Limb (tissue), 2 donors: ENCODE results near the gene SPTSSB.
A peak's percentile ranks its signal among the peaks of the same experiment; 100 is the strongest.

Source experiments
- DNase-seq, 2 donors: peaks; one replicate each; pipeline ENCODE4 v3.0.0-alpha.2; 2016; ENCODE audit errors: extremely low spot score in 2 of 2

Gene SPTSSB

DNA sequence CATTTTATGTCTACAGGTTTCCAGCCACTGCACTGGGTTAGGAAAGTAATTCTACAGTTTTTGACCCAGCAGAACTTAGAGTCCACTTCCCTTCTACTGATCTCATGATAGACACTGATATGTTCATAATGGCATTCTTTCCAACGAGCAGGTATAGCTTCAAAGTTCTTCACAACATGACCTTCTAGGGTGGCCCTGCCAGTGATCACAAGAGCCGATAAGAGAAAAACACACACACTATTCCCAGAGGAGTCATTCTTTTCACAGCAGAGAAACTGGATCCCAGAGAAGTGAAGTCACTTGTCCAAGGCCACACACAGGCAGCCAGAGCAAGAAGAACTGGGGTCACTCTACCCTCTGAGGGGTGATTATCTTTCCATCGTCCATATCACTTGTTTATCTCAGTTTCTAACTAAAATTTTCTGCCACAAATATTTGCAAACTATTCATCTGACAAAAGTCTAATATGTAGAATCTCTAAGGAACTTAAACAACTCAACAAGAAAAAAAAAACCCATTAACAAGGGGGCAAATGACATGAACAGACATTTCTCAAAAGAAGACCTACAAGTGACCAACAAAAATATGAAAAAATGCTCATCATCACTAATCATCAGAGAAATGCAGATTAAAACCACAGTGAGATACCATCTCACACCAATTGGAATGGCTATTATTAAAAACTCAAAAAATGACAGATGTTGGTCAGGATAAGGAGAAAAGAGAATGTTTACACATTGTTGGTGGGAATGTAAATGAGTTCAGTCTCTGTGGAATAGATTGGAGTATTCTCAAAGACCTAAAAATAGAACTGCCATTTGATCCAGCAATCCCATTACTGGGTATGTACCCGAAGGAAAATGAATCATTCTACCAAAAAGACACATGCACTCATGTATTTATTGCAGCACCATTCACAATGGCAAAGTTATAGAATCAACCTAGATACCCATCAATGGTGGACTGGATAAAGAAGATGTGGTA, 31.5 kb downstream of the SPTSSB start:
- DNase-seq, result no peak

DNA sequence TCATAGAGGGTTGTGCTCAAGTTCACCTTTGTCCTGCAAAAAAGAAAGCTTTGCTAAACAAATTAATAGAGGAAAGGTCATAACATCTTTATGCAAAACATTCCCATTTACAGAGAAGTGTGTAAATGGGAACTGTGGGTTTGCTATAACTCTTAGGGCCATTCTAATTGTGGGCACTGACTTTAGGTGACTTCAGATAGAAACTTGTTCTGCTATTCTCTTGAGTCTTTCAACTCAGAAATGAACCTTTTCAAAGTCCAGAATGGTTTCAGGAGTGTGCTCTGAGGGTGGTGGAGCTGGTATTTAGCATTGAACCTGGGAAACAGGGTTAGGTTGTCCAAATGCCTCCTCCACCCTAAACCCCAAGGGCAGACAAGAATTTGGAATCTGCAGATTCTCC, 34.0 kb downstream of the SPTSSB start:
- DNase-seq, result no peak

DNA sequence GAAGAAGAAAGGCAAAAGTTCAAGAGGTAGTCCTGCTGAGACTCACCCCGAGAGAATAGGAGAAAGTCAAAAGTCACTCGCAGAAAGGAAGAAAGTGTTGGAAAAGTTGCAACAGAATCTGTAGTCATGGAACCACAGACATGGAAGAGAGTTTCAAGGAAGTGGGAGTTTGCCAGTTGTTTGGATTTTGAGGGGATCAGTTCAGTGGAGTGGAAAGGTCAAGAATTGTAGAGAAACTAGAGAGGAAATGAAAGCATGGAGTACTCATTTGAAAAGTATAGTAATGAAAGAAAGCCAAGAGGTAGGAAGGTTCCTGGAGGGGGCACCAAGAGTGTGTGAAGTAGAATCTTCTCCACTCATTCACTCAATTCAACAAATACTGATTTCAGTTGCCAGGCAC, 34.7 kb downstream of the SPTSSB start:
- DNase-seq, result no peak

DNA sequence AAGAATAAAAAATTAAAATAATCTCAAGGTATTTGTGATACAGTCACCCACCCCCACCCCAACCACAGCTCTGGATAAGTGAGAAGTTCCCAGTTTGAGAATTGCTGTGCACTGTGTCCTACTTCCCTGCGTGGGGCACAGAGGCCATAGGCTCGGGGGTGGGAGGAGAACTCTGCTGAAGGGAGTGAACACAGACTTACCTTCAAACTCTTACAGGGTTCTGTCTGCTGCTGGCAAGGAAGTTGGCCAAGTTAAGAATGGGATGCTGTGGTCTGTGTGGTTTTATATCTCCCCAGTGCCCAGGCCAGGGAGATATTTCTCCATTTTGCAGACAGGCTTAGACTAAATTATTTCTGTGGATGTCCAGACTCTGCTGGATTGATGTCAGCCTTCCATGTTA, 37.6 kb downstream of the SPTSSB start:
- DNase-seq, result no peak

DNA sequence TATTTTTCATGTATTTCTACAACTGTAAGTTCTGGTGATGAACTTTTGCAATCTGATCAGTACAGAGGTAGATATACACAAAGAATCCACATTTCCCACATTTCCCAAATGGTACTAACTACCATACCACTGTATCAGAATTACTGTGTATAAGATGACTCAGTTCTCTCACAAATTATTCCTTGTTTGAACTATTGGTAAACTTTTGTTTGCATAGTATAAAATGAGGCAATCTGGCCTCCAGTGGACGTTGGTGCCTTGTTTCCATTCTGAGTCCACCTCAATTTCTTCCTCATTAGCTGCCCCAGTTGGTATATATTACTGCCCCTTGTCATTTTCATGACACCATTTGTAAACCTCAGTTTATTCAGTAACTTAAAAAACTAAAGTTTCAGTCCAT, 38.5 kb downstream of the SPTSSB start:
- DNase-seq, result no peak

DNA sequence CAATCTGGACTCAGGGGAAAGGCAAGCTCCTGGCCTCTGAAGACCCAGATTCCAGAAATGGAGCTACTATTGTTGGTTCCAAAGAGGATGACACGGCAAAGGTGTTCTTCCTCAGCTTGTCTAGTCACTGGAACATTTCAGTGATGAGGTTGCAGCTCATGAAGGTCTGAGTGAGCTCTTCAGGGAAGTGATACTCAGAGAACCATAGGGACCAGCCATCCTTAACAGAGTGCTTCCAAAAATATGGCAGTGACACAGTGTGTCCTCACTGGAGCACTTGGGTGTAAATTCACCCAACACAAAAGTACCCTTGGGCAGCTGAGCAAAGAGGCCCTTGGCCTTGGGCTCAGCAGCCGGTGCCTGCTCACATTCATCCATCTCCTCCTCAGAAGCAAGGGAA, 46.3 kb downstream of the SPTSSB start:
- no peak for DNase-seq

DNA sequence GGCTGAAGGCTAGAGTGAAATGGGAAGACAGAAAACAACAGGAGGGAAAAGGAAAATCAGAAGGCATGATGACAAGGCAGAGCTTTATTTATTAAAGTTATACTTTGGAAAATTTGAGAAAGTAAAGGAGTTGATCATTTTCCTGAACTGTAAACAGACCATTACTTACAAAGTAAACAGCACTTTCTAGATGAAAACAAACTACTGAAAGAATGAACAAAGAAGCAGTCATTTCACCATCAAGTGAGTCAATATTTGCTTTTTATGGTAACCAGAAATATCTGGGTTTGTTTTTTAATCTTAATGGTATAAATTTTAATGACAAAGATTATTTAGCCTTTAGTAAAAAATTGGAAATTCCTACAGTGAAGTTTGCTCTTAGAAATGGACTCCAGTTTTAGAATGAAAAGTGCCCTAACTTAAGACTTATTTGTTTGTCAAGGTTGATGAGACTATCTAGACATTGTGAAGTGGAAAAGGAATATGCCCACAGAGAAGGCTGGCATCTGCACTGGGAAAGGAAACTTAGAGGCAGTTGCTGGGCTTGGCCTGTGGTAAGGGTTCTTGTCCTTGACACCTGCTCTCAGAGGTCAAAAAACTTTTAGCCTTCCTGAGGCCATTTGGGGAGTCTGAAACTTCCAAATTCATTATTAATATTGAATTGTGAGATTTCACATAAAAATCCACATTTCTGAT, 47.2 kb downstream of the SPTSSB start:
- DNase-seq, result no peak

DNA sequence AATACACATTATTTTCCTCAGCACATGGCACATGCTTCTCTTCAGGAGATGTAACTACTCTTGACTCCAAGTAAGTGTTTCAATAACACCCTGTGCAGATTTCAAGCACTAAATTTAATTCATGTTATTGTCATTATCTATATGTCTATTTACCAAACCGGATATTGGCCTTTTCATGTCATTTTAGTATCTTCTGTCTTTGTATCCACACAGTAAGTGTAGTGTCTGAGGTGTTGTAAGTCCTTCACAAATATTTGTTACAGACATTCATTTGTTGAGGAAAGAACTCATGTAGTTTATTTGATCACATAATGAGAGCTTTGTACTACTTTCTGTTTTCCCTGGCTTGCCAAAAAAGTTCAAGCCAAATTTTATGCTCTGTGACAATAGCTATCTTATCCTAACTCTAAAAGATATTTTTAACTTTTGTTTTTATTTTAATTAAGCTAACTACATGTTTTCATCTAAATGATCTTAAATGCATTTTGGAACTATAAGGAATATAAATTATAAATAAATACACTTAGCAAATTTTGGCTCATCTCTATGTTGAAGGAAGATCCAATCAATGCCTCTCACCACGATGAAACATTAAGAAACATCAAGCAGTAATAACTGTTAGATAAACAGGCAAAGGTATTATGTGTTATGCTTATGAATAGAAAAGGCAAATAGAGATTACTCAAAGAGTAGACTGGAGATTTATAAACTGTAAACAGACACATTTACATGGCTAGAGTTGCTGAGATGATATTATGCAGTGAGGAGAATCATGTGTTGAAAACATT, 48.3 kb downstream of the SPTSSB start:
- DNase-seq, result no peak

DNA sequence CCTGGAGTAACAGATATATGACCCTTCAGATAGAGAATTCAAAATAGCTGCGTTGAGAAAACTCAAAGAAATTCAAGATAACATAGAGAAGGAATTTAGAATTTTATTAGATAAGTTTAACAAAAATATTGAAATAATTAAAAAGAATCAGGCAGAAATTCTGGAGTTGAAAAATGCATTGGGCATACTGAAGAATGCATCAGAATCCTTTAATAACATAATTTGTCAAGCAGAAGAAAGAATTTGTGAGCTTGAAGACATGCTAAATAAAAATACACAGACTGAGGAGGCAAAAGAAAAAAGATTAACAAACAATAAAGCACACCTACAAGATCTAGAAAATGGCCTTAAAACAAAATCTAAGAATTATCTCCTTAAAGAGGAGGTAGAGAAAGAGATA, 50.5 kb downstream of the SPTSSB start:
- DNase-seq, result no peak

DNA sequence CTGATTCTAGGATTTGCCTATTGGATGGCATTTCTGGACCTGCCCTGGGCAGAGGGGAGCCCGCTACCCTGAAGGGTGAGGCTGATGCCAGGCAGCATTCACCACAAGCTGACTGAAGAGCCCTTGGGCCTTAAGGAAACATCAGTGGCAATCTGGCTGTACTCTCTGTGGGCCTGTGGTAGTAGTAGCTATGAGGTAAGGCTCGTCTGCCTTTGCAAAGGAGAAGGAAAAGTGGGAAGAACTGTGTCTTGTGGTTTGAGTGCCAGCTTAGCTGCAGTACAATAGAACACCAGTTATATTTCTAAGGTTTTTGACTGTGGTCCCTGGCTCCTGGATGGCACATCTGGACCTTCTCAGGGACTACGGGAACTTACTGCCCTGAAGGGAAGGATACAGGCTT, 51.5 kb downstream of the SPTSSB start:
- no peak for DNase-seq

DNA sequence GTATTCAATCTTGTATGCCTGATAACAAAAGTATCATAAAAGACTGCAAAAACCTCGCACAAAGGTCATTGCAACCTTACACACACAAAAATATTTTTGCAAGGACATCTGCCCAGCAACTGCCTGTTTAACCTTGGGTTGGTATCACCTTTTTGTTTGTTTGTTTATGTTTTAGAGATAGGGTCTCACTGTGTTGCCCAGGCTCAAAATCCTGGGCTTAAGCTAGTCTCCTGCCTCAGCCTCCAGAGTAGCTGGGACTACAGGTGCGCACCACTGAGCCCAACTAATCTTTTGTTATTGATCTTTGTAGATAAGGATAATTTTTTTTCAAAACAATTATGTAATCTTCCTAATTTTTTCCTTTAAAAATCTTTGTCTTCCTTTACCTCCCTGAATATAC, 54.2 kb downstream of the SPTSSB start:
- DNase-seq, result no peak

DNA sequence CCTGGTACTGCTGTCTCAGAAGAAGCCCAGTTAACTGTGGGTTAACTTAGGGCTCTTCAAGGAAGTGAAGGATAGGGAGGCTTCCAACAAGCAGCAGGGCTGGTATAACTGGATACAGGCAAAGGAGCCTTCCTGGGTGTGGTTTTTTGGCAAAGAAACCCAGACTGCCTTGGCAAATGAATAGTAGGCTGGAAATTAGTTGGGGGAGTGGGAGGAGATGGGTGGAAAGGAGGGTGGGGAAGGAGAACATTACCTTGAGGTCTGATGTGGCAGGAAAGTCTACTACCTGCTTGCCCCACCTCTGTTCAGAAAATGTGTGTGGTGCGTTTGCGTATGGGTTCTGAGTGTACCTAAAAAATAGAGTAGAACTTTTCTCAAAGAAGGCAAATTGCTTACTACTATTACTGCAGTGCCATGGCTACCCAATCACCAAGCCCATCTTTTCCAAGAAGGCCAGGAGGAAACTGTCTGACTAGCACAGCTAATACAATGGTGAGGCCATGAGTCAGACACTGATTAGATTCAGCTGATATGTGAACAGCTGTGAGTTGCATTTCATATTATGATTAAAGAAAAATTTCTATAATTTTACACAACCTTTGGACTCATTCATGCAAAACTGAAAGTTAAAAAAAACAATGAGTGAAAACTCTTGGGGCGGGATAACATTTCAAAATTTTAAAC, 55.2 kb downstream of the SPTSSB start:
- no peak for DNase-seq

DNA sequence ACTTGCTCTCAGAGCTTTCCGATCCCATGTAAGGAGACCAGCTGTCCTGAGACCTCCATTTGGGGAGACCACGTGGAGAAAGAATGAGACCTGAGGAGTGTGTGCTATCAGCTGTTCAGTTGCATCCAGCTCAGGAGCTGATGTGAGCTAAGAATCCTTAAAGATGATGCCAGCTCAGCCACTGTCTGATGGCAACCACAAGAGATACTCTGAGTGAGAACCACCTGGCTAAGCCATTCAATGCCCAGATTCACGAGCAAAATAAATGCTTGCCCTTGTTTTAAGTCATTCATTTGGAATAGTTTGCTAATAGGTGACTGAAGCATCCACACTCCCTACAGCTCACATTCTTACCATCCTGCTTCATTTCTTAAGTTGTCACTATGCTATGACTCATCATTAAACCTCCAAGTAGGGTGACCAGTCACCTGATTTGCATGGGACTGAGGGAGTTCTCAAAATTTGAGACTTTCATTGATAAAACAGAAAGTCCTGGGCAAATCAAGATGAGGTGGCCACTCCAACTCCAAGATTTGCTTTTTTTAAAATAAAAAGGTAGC, 56.4 kb downstream of the SPTSSB start:
- no peak for DNase-seq

DNA sequence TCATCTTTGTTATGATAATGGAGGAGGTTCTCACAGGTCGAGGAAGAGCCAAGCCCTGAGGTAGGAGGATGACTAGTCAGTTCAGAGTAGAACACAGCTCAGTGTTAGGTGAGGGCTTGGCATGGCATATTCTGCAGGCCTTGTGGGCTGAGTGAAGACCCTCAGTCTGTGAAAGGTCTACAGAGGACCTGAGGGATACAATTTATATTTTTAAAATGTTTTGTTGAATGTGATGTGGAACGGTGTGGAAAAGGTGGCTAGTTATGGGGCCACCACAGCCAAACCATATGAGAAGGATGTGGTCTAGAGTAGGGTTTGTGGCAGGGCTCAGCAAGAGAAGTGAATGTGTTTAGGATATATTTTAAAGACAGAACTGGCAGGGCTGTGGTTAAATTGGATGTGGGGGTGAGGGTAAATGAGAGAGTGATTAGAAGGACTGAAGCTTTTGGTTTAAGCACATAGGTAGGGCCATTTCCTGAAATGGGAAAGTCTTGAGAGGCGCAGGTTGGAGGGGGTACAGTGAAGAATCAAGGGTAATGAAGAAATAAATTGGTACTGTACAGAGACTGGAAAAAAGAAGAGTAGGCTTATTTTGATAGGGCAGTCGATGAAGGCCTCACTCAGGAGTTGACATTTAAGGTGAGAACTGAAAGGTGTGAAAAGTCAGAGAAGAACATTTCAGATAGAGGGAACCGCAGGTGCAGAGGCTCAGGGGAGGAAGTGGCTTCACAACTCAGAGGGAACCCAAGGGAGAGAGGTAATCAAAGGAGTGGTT, 60.5 kb downstream of the SPTSSB start:
- DNase-seq, result no peak

DNA sequence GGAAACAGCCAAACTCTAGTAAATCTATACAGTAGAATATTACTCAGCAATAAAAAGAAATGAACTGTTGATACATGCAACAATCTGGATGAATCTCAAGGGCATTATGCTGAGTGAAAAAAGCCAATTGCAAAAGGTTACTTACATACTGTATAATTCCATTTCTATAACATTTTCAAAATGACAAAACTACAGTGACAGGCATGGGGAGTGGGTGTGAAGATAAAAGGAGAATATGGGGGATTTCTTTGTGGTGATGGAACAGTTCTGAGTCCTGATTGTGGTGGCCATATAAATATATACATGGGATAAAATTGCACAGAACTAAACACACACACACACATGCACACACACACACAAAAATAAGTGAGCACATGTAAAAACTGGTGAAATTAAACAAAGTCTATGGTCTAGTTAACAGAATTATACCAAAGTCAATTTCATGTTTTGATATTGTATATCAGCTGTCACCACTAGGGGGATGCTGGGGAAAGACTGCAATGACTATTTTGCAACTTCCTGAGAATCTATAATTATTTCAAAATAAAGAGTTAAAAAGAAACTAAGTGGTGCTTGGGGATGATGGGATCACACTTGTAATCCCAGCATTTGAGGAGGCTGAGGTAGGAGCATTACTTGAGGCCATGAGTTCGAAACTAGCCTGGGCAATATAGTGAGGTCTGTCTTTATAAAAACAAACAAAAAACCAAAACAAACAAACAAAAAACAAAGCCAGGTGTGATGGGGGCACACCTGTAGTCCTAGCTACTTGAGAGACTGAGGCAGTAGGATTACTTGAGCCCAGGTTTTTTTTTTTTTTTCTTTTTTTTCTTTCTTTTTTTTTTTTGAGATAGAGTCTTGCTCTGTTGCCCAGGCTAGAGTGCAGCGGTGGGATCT, 66.0 kb downstream of the SPTSSB start:
- DNase-seq, result peak in 1 of 2 donors; percentile 6

DNA sequence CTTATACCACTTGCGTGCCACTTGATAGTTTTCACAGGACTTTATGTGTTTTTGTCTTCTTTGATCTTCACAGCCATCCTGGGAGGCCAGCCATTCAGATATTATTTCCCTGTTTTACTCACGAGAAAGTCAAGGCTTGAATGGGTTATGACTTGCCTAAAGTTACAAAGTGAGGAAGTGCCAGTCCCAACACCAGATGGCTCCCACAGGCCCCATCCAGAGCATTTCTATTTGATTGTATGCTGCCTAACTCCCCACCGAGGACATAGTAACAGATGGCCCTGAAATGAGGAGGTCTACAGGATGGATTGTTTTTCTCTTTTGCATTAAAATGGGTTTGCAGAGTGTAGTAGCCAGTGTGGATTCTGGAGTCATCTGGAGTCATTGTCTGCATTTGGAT, 74.5 kb downstream of the SPTSSB start:
- DNase-seq, result no peak

DNA sequence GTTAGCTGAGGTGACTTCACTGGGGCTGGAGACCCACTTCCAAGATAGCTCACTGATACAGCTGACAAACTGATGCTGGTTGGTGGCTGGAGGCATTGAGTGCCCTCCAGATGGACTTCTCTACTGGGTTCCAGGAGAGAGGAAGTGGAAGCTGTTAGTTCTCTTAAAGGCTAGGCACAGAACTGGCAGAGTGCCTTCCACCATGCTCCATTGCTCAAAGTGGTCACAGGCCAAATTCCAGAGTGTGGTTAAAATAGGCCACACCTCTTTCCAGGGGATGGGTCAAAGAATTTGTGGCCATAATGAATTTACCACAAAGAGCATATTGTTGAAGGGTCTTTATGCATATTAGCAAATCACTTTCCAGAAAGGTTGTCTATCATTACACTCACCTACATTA, 76.0 kb downstream of the SPTSSB start:
- no peak for DNase-seq
